ENCODE data around the gene MORC2. TPM values are rescaled to one million over a fixed set of nuclear protein-coding genes. Genes with fewer than 3 reads are reported as not detected.

Gene MORC2
- total and polyA plus RNA-seq, 2 of the 13 experiments (the other 11 are each of a cell fraction or from before 2014, with no cell fraction given): 11.9 to 18.3 TPM

DNA sequence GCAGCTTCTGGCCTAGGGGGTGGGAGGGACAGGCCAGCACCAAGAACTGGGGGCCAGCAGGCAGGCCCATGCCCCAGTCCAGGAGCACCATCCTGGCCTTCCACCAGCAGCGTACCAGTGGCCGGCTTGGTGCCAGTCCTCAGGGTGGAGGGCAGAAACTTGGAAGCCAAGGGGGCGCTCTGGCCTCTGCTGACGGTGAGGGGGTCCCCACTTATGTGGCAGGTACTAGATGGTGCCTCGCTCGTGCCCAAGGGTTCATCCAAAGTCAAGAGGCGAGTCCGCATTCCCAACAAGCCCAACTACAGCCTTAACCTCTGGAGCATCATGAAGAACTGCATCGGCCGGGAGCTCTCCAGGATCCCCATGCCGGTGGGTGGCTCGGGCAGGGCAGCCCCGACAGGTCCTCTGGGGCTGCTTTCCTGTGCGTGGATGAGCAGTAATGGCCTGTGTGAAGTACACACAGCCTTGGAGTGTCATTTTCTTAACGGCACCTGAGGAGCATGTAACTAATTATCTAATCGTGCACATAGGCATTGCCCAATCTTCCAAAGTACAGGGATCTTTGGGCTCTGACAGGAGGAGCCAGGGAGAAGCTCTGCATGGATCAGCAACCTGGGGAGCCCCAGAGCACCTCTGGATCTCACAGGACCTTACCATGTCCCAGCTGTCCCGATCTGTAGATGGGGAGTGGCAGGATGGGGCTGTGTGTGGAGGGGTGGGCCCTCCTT lies 79.1 kb downstream of the MORC2 start (continued):
- peak; percentile 76; the same call in 1 of the 2 replicates for TF ChIP-seq CEBPB (IDR thresholded peaks at IDR 0.05; ENCODE audit: borderline replicate concordance, low read depth, low read length)
- no peak for TF ChIP-seq BCL6 (CRISPR knock-in tag; IDR thresholded peaks at IDR 0.05)
- TF ChIP-seq ZKSCAN8 (CRISPR knock-in tag; IDR thresholded peaks at IDR 0.05; ENCODE audit: borderline replicate concordance): no peak

DNA sequence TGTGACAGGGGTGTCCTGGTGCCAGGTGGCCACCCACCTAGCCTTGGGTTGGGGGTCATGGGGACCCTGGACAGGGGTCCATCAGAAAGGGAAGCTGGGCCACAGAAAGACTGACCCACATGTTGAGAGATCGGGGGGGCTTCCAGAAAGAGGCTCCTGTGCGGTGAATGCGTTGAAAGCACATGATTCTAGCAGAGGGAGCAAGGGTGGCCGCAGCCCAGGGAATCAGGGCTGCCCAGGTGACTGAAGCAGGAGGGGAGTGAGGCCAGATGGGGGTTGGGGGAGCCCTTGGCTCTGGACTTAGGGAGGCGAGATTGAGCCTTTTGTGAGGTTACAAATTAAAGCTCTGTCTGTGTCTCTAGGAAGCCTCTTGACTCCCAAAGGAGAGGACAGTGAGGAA lies 80.7 kb downstream of the MORC2 start:
- H3K4me3 ChIP-seq (replicated peaks in 1 of 3; ENCODE audit: insufficient read depth in 1 of 3, low read depth in 2 of 3, low read length in 3 of 3): no peak overlapping the region
- no peaks in the 10 kb centered on the region for H4K20me1 ChIP-seq (ENCODE audit: insufficient read depth, low read length)
- H3K9ac ChIP-seq (ENCODE audit: insufficient read depth, low read depth, low read length): no peak overlapping the region
- BruUV-seq (replicated peaks): no TSS peak
- peaks cover 0 to 8% of the 10 kb centered on the region in 2 experiments; a peak in 4 of 5 replicates for H3K36me3 ChIP-seq (replicated peaks in 1 of 2; ENCODE audit: control insufficient read depth in 1 of 2, insufficient read depth in 2 of 2, low read length in 2 of 2)
- ATAC-seq (no peak), FAIRE-seq (no peak), DNase-seq (ENCODE audit: low spot score) (no peak)
- intact Hi-C loops (cut with micrococcal nuclease; ENCODE audit: unreplicated experiment): no loop called here
- in situ Hi-C loops (cut with HindIII; ENCODE audit: extremely low pct_ligation_motif_present, low pct_unique_long_range_greater_than_20kb): no loop called here
- no peak overlapping the region for H3K27ac ChIP-seq (ENCODE audit: extremely low read length, insufficient read depth, low read length)
- no peak overlapping the region for H2AFZ ChIP-seq (ENCODE audit: low read length)
- H3K4me2 ChIP-seq (ENCODE audit: low read depth, low read length): no peak overlapping the region
- H3K4me1 ChIP-seq (ENCODE audit: insufficient read depth, low read length): peaks cover 18% of the 10 kb centered on the region
- CTCF ChIA-PET (ENCODE audit: low intra/inter-chr PET ratio, low total read pairs): no interaction called here
- POLR2A ChIA-PET: no interaction called here
- no peaks in the 10 kb centered on the region for H3K9me3 ChIP-seq (ENCODE audit: low read length)
- no peaks in the 10 kb centered on the region for H3K79me2 ChIP-seq (ENCODE audit: insufficient read depth, low read length)
- no peaks in the 10 kb centered on the region for H3K27me3 ChIP-seq (ENCODE audit: control insufficient read depth in 1 of 2, insufficient read depth in 2 of 2, low read length in 2 of 2)
- TF ChIP-seq TGIF2 (CRISPR knock-in tag; IDR thresholded peaks at IDR 0.05): no peak
- no peak for TF ChIP-seq POLR2G (IDR thresholded peaks at IDR 0.05; ENCODE audit: low read depth, low read length)
- TF ChIP-seq ZNF121 (CRISPR knock-in tag; IDR thresholded peaks at IDR 0.05): no peak
- TF ChIP-seq MTA3 (CRISPR knock-in tag; IDR thresholded peaks at IDR 0.05): no peak
- TF ChIP-seq MEIS2 (CRISPR knock-in tag; IDR thresholded peaks at IDR 0.05): no peak
- no peak for TF ChIP-seq ZNF563 (CRISPR knock-in tag; IDR thresholded peaks at IDR 0.05)
- TF ChIP-seq, protein P1, sequence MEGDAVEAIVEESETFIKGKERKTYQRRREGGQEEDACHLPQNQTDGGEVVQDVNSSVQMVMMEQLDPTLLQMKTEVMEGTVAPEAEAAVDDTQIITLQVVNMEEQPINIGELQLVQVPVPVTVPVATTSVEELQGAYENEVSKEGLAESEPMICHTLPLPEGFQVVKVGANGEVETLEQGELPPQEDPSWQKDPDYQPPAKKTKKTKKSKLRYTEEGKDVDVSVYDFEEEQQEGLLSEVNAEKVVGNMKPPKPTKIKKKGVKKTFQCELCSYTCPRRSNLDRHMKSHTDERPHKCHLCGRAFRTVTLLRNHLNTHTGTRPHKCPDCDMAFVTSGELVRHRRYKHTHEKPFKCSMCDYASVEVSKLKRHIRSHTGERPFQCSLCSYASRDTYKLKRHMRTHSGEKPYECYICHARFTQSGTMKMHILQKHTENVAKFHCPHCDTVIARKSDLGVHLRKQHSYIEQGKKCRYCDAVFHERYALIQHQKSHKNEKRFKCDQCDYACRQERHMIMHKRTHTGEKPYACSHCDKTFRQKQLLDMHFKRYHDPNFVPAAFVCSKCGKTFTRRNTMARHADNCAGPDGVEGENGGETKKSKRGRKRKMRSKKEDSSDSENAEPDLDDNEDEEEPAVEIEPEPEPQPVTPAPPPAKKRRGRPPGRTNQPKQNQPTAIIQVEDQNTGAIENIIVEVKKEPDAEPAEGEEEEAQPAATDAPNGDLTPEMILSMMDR (CRISPR knock-in tag; IDR thresholded peaks at IDR 0.05): no peak
- no peak for TF ChIP-seq CENPX (CRISPR knock-in tag; IDR thresholded peaks at IDR 0.05)
- TF ChIP-seq NAIF1 (CRISPR knock-in tag; IDR thresholded peaks at IDR 0.05; ENCODE audit: borderline replicate concordance): no peak
- WGBS (ENCODE audit: low lambda C conversion rate): 77% methylated on average over 5 of the region's 5 CpGs

Measured in HepG2 (cell line).